GM12878 (cell line): ENCODE data around the gene FOXL3. TPM values are rescaled to one million over a fixed set of nuclear protein-coding genes. Genes with fewer than 3 reads are reported as not detected.

Experiments
- ATAC-seq: fragments of 200-7000 bp; cut with Tn5 transposase; 3 replicates; pipeline ENCODE4 v1.9.1; 2020; ENCODE audit warnings: mild to moderate bottlenecking, moderate library complexity
- BruUV-seq: library from RNA; stranded (reverse); fragments of 400-500 nt; replicated peaks from 2 replicates; lab custom pipeline; 2021; lab: Mats Ljungman, UMichigan
- CTCF ChIA-PET: fragments of 300-600 bp; sonication (Branson Sonifier 250); formaldehyde crosslinking; extraction: SDS; loops from one replicate; lab custom pipeline; 2021; ENCODE audit warnings: inconsistent platforms; lab: Yijun Ruan, JAX
- POLR2A ChIA-PET: fragments of 350-600 bp; formaldehyde crosslinking; extraction: SDS; loops from one replicate; lab custom pipeline; 2021; ENCODE audit warnings: inconsistent platforms; lab: Charles Lee
- RAD21 ChIA-PET: fragments of 300-600 bp; sonication (Branson Sonifier 250); formaldehyde crosslinking; loops from one replicate; lab custom pipeline; 2023; ENCODE audit warnings: antibody characterized with exemption; ENCODE audit not compliant: unreplicated experiment; lab: Charles Lee
- SMC1A ChIA-PET: fragments of 300-600 bp; sonication (Branson Sonifier 250); formaldehyde crosslinking; loops from one replicate; lab custom pipeline; 2023; ENCODE audit not compliant: unreplicated experiment, uncharacterized antibody; lab: Charles Lee
- DNase-seq: peaks from one replicate; pipeline ENCODE4 v3.0.0-alpha.2; 2011; ENCODE audit warnings: low read depth, low spot score
- FAIRE-seq: peaks from 3 replicates; lab custom pipeline; 2011; peaks lifted over from hg19 to GRCh38; lab: Jason Lieb, UNC
- H2AFZ ChIP-seq: 2 replicates; pipeline ENCODE4 v1.6.0; 2011; ENCODE audit warnings: low read depth, low read length, control low read depth; ENCODE audit not compliant: control insufficient read depth
- H3K27ac ChIP-seq: 2 replicates; pipeline ENCODE4 v1.5.1; 2011; ENCODE audit warnings: control low read depth; ENCODE audit not compliant: control insufficient read depth, insufficient read depth
- H3K27me3 ChIP-seq, 2 experiments: replicated peaks in 1 of 2; 2 replicates each; pipeline versions ENCODE4 v1.6.0 to v1.6.1; 2011; ENCODE audit warnings: low read length in 1 of 2; ENCODE audit not compliant: control insufficient read depth in 2 of 2, insufficient read depth in 2 of 2
- H3K36me3 ChIP-seq, 2 experiments: 2 replicates each; pipeline ENCODE4 v1.5.1; 2011; ENCODE audit warnings: low read length in 1 of 2; ENCODE audit not compliant: control insufficient read depth in 2 of 2, insufficient read depth in 2 of 2
- H3K4me1 ChIP-seq: 2 replicates; pipeline ENCODE4 v1.6.1; 2011; ENCODE audit warnings: mild to moderate bottlenecking, low read length, moderate library complexity, mixed read lengths; ENCODE audit not compliant: control insufficient read depth, insufficient read depth
- H3K4me2 ChIP-seq: 2 replicates; pipeline ENCODE4 v1.6.0; 2011; ENCODE audit warnings: control low read depth; ENCODE audit not compliant: control insufficient read depth, insufficient read depth
- H3K4me3 ChIP-seq: fragments of 200-600 bp; sonication (generic); 2 replicates; pipeline ENCODE4 v1.5.1; 2016
- H3K79me2 ChIP-seq: 2 replicates; pipeline ENCODE4 v1.6.0; 2011; ENCODE audit warnings: low read length; ENCODE audit not compliant: control insufficient read depth, insufficient read depth
- H3K9ac ChIP-seq: 2 replicates; pipeline ENCODE4 v1.8.0; 2011; ENCODE audit warnings: low read length, control low read depth, mixed read lengths; ENCODE audit not compliant: control insufficient read depth, insufficient read depth
- H3K9me3 ChIP-seq: replicated peaks from 3 replicates; pipeline ENCODE4 v1.5.1; 2011; ENCODE audit warnings: mild to moderate bottlenecking, low read length; ENCODE audit not compliant: control insufficient read depth, insufficient read depth
- H4K20me1 ChIP-seq: 2 replicates; pipeline ENCODE4 v1.6.0; 2011; ENCODE audit not compliant: control insufficient read depth, insufficient read depth
- FOS ChIP-seq: IDR thresholded peaks from 3 replicates; pipeline ENCODE4 v1.6.1; 2011; ENCODE audit warnings: borderline replicate concordance; ENCODE audit not compliant: insufficient read length; ENCODE audit errors: extremely low read depth
- KAT2A ChIP-seq: conservative IDR thresholded peaks from 2 replicates; pipeline ENCODE4 v1.6.1; 2011; ENCODE audit warnings: low read depth, low read length; ENCODE audit not compliant: control insufficient read depth
- KDM1A ChIP-seq: fragments of 200-600 bp; sonication (generic); IDR thresholded peaks from 2 replicates; pipeline ENCODE4 v1.6.1; 2016; ENCODE audit warnings: borderline replicate concordance
- LARP7 ChIP-seq: fragments of 450-650 bp; IDR thresholded peaks from 2 replicates; pipeline ENCODE4 v1.6.1; 2017; ENCODE audit warnings: mild to moderate bottlenecking
- PKNOX1 ChIP-seq: fragments of 450-650 bp; IDR thresholded peaks from 2 replicates; pipeline ENCODE4 v1.6.1; 2016; ENCODE audit warnings: mild to moderate bottlenecking
- PRDM15 ChIP-seq: fragments of 450-650 bp; formaldehyde crosslinking; IDR thresholded peaks from 2 replicates; pipeline ENCODE4 v1.4.0; 2020; ENCODE audit warnings: mild to moderate bottlenecking, moderate library complexity
- RB1 ChIP-seq: fragments of 450-650 bp; formaldehyde crosslinking; IDR thresholded peaks from 2 replicates; pipeline ENCODE4 v1.6.1; 2017; ENCODE audit warnings: mild to moderate bottlenecking, borderline replicate concordance
- RCOR1 ChIP-seq: conservative IDR thresholded peaks from 2 replicates; pipeline ENCODE4 v1.6.1; 2012; ENCODE audit warnings: low read depth, low read length, improper control_type of control experiment
- SPI1 ChIP-seq: IDR thresholded peaks from 2 replicates; pipeline ENCODE4 v1.6.1; 2011; ENCODE audit warnings: low read depth, mild to moderate bottlenecking, low read length, moderate library complexity, borderline replicate concordance; ENCODE audit not compliant: insufficient read depth
- STAT1 ChIP-seq: fragments of 450-650 bp; conservative IDR thresholded peaks from 2 replicates; pipeline ENCODE4 v1.6.1; 2014; ENCODE audit warnings: antibody characterized with exemption, mild to moderate bottlenecking
- SUZ12 ChIP-seq: fragments of 200-600 bp; sonication (generic); IDR thresholded peaks from one replicate; pipeline ENCODE4 v1.6.1; 2018; ENCODE audit warnings: antibody characterized with exemption, mild to moderate bottlenecking; ENCODE audit not compliant: unreplicated experiment
- USF1 ChIP-seq: IDR thresholded peaks from 2 replicates; pipeline ENCODE4 v1.6.1; 2011; ENCODE audit warnings: borderline replicate concordance, low read depth, mild to moderate bottlenecking, moderate library complexity, mixed read lengths, low read length; ENCODE audit not compliant: insufficient read depth; ENCODE audit errors: extremely low read length
- YY1 ChIP-seq: IDR thresholded peaks from 2 replicates; pipeline ENCODE4 v1.6.1; 2011; ENCODE audit warnings: low read depth, mild to moderate bottlenecking, low read length
- ZNF207 ChIP-seq: fragments of 450-650 bp; IDR thresholded peaks from 2 replicates; pipeline ENCODE4 v1.6.1; 2014; ENCODE audit warnings: antibody characterized with exemption, mild to moderate bottlenecking, borderline replicate concordance
- WGBS: methylation state at CpG from one replicate; pipeline ENCODE4 v1.1.6; 2016; ENCODE audit warnings: low lambda C conversion rate; ENCODE audit not compliant: insufficient replicate concordance, insufficient coverage; ENCODE audit errors: missing lambda C conversion rate; 5-methylcytosine and 5-hydroxymethylcytosine counted together
- in situ Hi-C: fragments of 300-500 bp; cut with MboI; formaldehyde crosslinking; loops from 9 replicates; pipeline ENCODE4 v1.14.3; 2018; ENCODE audit warnings: mixed read lengths
- intact Hi-C: fragments of 100-400 bp; cut with micrococcal nuclease; formaldehyde crosslinking; loops from one replicate; pipeline ENCODE4 v1.14.2; 2022; ENCODE audit not compliant: unreplicated experiment
- polyA plus RNA-seq, 11 experiments: library from polyadenylated mRNA; depleted of rRNA in 4 of 11; unstranded in 6 of 11; stranded (reverse) in 5 of 11; fragments of >200 nt; fragmentation: Nextera tagmentation in 4 of 11; fragmentation: Illumina TruSeq in 1 of 11; extraction: Ambion mirVana in 4 of 11; extraction: Trizol in 1 of 11; gene quantifications; 1 replicate in 1 of 11; 2 replicates in 10 of 11; pipeline versions ENCODE4 v1.2.1 to v1.2.3, GENCODE V29; 2011 to 2016; ENCODE audit warnings: inconsistent platforms in 2 of 11, missing spikeins in 2 of 11, low read depth in 1 of 11
- total RNA-seq, 4 experiments: library from RNA; depleted of rRNA in 3 of 4; stranded (reverse); fragments of >200 nt in 3 of 4; fragmentation: Illumina TruSeq in 1 of 4; extraction: Trizol in 1 of 4; gene quantifications; 2 replicates each; pipeline versions ENCODE4 v1.2.1 to v1.2.3, GENCODE V29; 2013 to 2021

Gene FOXL3
- total and polyA plus RNA-seq, 10 of the 15 experiments (the other 5 are each of a cell fraction or from before 2014, with no cell fraction given) = not detected

- Histone ChIP-seq H3K27ac (no peak overlapping the region), H2AFZ (no peak overlapping the region), H3K79me2 (no peaks in the 10 kb centered on the region), H3K4me3 (no peak overlapping the region), H3K4me2 (no peak overlapping the region), H3K27me3 (no peaks in the 10 kb centered on the region), H3K9ac (no peak overlapping the region), H3K36me3 (no peaks in the 10 kb centered on the region), H3K9me3 (no peaks in the 10 kb centered on the region; the same call in 2 of the 3 replicates), H4K20me1 (no peaks in the 10 kb centered on the region), H3K4me1 (no peaks in the 10 kb centered on the region)
- no TSS peak for BruUV-seq
- TF ChIP-seq LARP7 (no peak), ZNF207 (no peak), SUZ12 (no peak), SPI1 (no peak), PKNOX1 (no peak), RCOR1 (no peak), PRDM15 (CRISPR knock-in tag) (no peak), RB1 (no peak), FOS (no peak), USF1 (no peak), YY1 (no peak), KDM1A (no peak), KAT2A (no peak), STAT1 (no peak)
- 56% methylated on average over 25 of the region's 25 CpGs for WGBS
- no peak for FAIRE-seq
- no peak for ATAC-seq
- POLR2A ChIA-PET = no interaction called here
- in situ Hi-C loops = no loop called here
- intact Hi-C loops = no loop called here
- CTCF ChIA-PET = no interaction called here
- no peak for DNase-seq
- SMC1A ChIA-PET = no interaction called here
- RAD21 ChIA-PET = no interaction called here
These were observed 24.6 kb upstream of the FOXL3 start for GRCh38 chr7:265192-265997.
